Measurements from ENCODE around the gene CA10.

The CA10 gene

DNA sequence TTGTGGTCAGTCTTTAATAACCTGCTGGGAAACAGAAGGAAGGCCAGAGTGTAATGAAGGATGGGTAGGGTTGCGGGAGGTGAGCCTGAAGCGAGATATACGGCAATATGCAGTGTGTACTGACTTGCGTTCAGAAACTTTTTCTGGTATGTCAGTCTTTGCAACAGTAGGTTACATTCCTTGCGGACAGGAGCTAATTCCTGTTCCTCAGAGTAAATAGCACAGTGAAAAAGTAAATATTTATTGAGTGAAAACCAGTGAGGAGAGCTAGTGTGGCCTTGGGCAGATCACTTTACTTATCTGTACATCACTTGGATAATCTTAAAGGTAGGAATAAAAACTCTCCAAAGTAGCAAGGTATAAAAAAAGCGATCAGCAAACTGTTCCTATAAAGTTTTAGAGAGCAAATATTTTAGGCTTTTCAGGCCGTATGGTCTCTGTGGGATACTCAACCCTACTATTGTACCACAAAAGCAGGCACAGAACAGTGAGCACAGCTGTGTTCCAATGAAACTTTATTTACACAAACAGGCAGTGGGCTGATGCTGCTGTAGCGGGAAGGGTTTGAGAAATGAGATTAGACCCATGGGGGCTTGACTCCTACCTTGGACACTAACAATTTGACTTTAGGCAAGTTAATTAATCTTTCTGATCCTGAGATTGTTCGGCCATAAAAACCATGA lies 550.1 kb downstream of the CA10 start:
- H3K27me3 ChIP-seq (replicated peaks; ENCODE audit: control insufficient read depth, insufficient read depth, low read length) = no peaks in the 10 kb centered on the region
- no peak overlapping the region for H3K4me3 ChIP-seq (replicated peaks; ENCODE audit: low read depth, low read length)
- DNase-seq (ENCODE audit: extremely low read depth, insufficient read length) = no peak
- H3K36me3 ChIP-seq (ENCODE audit: control insufficient read depth, insufficient read depth, low read length) = no peaks in the 10 kb centered on the region
- TF ChIP-seq CTCF (IDR thresholded peaks at IDR 0.05; ENCODE audit: insufficient read depth, low read length, poor library complexity, severe bottlenecking) = no peak

GRCh38 chr17:51607512-51607911 lies 551.0 kb downstream of the CA10 start:
- no peak for TF ChIP-seq CTCF (IDR thresholded peaks at IDR 0.05; ENCODE audit: insufficient read depth, low read length, poor library complexity, severe bottlenecking)
- Histone ChIP-seq H3K36me3 (ENCODE audit: control insufficient read depth, insufficient read depth, low read length) (no peaks in the 10 kb centered on the region), H3K4me3 (replicated peaks; ENCODE audit: low read depth, low read length) (no peak overlapping the region), H3K27me3 (replicated peaks; ENCODE audit: control insufficient read depth, insufficient read depth, low read length) (no peaks in the 10 kb centered on the region)
- DNase-seq (ENCODE audit: extremely low read depth, insufficient read length) = no peak

DNA sequence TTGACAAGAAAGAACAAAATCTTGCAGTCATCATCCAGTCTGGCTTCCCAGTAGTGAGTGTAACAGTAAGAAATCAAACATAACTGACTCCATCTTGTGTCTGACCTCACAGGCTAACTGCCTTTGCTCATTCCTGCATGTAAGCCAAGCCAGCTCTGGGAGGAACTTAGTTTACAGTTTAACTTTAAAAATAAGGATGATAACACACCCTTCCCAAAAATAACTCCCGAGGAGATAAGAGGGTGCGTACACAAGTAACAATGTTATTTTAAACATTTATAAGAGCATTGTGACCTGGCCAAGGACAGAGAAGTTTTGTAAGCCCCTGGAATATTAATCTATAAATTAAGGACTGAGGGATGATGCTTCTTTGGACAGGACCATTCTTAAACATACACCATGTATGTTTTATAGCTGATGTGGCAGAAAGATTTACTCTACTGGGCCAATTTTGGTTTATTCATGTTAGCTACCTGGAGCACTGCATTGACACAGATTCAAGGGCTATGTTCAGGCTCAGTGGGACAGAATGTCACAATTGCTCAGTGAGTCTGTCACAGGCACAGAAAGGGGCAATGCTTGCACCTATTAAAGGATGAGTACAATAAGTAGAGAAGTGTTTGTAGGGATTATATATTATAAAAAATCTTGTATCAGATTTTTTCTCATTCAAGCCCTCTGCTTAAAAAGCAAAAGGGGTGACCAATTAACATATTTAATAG lies 554.1 kb downstream of the CA10 start:
- Histone ChIP-seq H3K4me3 (replicated peaks; ENCODE audit: low read depth, low read length) (no peak overlapping the region), H3K27me3 (replicated peaks; ENCODE audit: control insufficient read depth, insufficient read depth, low read length) (no peaks in the 10 kb centered on the region), H3K36me3 (ENCODE audit: control insufficient read depth, insufficient read depth, low read length) (no peaks in the 10 kb centered on the region)
- DNase-seq (ENCODE audit: extremely low read depth, insufficient read length) = no peak
- no peak for TF ChIP-seq CTCF (IDR thresholded peaks at IDR 0.05; ENCODE audit: insufficient read depth, low read length, poor library complexity, severe bottlenecking)

- Histone ChIP-seq H3K4me3 (replicated peaks; ENCODE audit: low read depth, low read length) (no peak overlapping the region), H3K36me3 (ENCODE audit: control insufficient read depth, insufficient read depth, low read length) (no peaks in the 10 kb centered on the region), H3K27me3 (replicated peaks; ENCODE audit: control insufficient read depth, insufficient read depth, low read length) (no peaks in the 10 kb centered on the region)
- TF ChIP-seq CTCF (IDR thresholded peaks at IDR 0.05; ENCODE audit: insufficient read depth, low read length, poor library complexity, severe bottlenecking) = no peak
- no peak for DNase-seq (ENCODE audit: extremely low read depth, insufficient read length)
Measured at GRCh38 chr17:51601622-51602261, 556.8 kb downstream of the CA10 start.

DNA sequence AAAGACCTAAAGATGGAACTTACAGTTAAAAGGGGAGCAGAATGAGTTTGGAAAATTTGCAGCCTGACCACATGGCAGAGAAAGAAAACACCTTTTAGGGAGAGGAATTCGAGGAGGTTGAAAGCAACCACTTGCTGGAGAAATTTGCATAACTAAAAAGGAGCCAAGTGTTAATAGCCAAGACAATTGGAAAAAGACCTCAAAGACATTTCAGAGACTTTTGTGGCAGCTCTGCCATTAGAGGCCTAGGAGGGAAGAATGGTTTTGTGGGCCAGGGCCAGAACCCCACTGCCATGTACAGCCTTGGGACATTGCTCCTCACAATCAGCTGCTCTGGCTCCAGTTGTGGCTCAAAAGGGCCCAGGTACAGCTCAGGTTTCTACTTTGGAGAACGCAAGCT lies 559.7 kb downstream of the CA10 start:
- TF ChIP-seq CTCF (IDR thresholded peaks at IDR 0.05; ENCODE audit: insufficient read depth, low read length, poor library complexity, severe bottlenecking) = no peak
- Histone ChIP-seq H3K4me3 (replicated peaks; ENCODE audit: low read depth, low read length) (no peak overlapping the region), H3K27me3 (replicated peaks; ENCODE audit: control insufficient read depth, insufficient read depth, low read length) (no peaks in the 10 kb centered on the region), H3K36me3 (ENCODE audit: control insufficient read depth, insufficient read depth, low read length) (no peaks in the 10 kb centered on the region)
- no peak for DNase-seq (ENCODE audit: extremely low read depth, insufficient read length)
